OCI-LY3 (cell line): ENCODE results near the gene GIT2.

Experiments
- H2AFZ ChIP-seq: fragments of 200-600, 300-600 bp; shearing (Covaris generic); 2 replicates; pipeline ENCODE4 v1.6.0; 2014; ENCODE audit warnings: antibody characterized with exemption, low read depth, low read length
- H3K27ac ChIP-seq: fragments of 200-600, 300-600 bp; sonication (generic); 2 replicates; pipeline ENCODE4 v1.5.1; 2014; ENCODE audit warnings: mild to moderate bottlenecking, low read length, moderate library complexity, mixed read lengths
- H3K27me3 ChIP-seq: fragments of 200-600, 300-600 bp; sonication (generic); 2 replicates; pipeline ENCODE4 v1.6.1; 2014; ENCODE audit warnings: low read depth, low read length, mixed read lengths
- H3K36me3 ChIP-seq: fragments of 200-600, 300-600 bp; sonication (generic); replicated peaks from 2 replicates; pipeline ENCODE3; 2014; ENCODE audit warnings: low read depth, low read length, mixed read lengths
- H3K4me1 ChIP-seq: fragments of 300-600, 200-600 bp; sonication (generic); 2 replicates; pipeline ENCODE4 v1.6.1; 2014; ENCODE audit warnings: low read length, mixed read lengths
- H3K4me2 ChIP-seq: fragments of 200-600, 300-600 bp; sonication (generic); 2 replicates; pipeline ENCODE4 v1.6.1; 2014; ENCODE audit warnings: low read length, mixed read lengths
- H3K4me3 ChIP-seq: fragments of 300-600, 200-600 bp; sonication (generic); 2 replicates; pipeline ENCODE4 v1.5.1; 2014; ENCODE audit warnings: antibody characterized with exemption, mild to moderate bottlenecking, low read length, moderate library complexity
- H3K79me2 ChIP-seq: fragments of 300-600, 200-600 bp; shearing (Covaris generic); 2 replicates; pipeline ENCODE4 v1.6.1; 2014; ENCODE audit warnings: mild to moderate bottlenecking, low read length, mixed read lengths
- H3K9ac ChIP-seq: fragments of 300-600, 200-600 bp; shearing (Covaris generic); 2 replicates; pipeline ENCODE4 v1.6.0; 2014; ENCODE audit warnings: mild to moderate bottlenecking, low read length, moderate library complexity
- H3K9me3 ChIP-seq: fragments of 200-600, 300-600 bp; shearing (Covaris generic); 2 replicates; pipeline ENCODE4 v1.6.1; 2014; ENCODE audit warnings: low read length, mixed read lengths; ENCODE audit not compliant: insufficient read depth
- H4K20me1 ChIP-seq: fragments of 200-600, 300-600 bp; sonication (generic); 2 replicates; pipeline ENCODE4 v1.6.1; 2016; ENCODE audit warnings: low read length, mixed read lengths; ENCODE audit not compliant: insufficient read depth
- EZH2phosphoT487 ChIP-seq: fragments of 200-600 bp; shearing (Covaris generic); IDR thresholded peaks from 2 replicates; pipeline ENCODE4 v1.6.1; 2018; ENCODE audit warnings: antibody characterized with exemption, mixed run types, low read depth
- TF ChIP-seq, protein P1 (sequence below): fragments of 200-600, 300-600 bp; sonication (generic); IDR thresholded peaks from 2 replicates; pipeline ENCODE4 v1.5.1; 2014; ENCODE audit warnings: antibody characterized with exemption, low read length, low read depth

Gene GIT2

DNA sequence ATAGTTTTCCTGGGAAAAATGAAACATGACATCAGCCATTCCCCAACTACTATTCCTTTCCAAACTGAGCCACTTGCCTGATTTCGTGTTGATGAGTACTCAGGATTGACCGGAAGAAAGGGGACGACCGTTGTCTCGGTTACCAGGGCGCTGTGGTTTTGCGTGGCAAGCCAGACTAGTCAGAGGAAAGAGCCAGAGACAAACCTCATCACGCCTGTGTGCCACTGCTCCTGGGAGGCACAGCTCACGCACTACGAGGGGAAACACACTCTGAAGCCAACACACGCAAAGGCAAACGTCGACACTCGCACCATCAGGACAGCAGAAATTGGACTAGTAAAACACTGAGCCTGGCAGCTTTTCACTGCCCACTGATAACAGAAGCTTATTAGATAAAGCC lies 35.0 kb downstream of the GIT2 start:
- Histone ChIP-seq H3K27ac (no peak overlapping the region), H3K27me3 (no peaks in the 10 kb centered on the region), H4K20me1 (no peaks in the 10 kb centered on the region), H3K4me1 (no peaks in the 10 kb centered on the region), H3K4me3 (no peak overlapping the region), H3K9ac (no peak overlapping the region), H3K4me2 (no peak overlapping the region), H3K9me3 (no peaks in the 10 kb centered on the region), H3K36me3 (peaks cover 66% of the 10 kb centered on the region), H2AFZ (no peak overlapping the region), H3K79me2 (no peaks in the 10 kb centered on the region)
- TF ChIP-seq EZH2phosphoT487 = no peak
- TF ChIP-seq, protein P1, sequence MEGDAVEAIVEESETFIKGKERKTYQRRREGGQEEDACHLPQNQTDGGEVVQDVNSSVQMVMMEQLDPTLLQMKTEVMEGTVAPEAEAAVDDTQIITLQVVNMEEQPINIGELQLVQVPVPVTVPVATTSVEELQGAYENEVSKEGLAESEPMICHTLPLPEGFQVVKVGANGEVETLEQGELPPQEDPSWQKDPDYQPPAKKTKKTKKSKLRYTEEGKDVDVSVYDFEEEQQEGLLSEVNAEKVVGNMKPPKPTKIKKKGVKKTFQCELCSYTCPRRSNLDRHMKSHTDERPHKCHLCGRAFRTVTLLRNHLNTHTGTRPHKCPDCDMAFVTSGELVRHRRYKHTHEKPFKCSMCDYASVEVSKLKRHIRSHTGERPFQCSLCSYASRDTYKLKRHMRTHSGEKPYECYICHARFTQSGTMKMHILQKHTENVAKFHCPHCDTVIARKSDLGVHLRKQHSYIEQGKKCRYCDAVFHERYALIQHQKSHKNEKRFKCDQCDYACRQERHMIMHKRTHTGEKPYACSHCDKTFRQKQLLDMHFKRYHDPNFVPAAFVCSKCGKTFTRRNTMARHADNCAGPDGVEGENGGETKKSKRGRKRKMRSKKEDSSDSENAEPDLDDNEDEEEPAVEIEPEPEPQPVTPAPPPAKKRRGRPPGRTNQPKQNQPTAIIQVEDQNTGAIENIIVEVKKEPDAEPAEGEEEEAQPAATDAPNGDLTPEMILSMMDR = no peak

DNA sequence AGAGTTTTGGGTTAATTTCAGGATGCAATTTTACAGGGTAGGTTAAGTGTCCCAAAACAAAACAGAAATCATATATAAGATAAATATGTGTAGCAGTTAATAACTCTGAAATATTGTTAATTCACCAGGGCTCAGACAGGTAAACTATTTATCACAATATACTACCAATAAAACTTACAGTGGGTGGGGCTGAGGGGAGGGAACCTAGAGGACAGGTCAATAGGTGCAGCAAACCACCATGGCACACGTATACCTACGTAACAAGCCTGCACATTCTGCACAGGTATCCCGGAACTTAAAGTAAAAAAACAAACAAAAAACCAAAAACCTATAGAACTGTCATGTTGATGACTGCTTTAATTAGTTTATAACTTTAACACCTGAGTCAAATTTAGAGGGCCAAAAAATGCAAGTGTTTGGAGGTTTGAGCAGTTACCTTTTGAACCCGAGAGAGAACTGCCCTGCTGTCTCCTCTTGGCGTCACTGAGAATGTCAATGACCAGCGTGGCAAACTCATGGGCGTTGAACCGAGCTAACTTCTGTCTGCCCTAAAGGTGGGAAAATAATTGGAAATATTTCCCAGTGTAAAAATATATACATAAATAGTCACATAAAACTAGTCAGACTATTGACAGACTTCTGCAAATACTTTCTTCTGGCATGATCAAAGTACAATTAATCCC lies 36.6 kb downstream of the GIT2 start:
- Histone ChIP-seq H3K9me3 (no peaks in the 10 kb centered on the region), H3K4me1 (no peaks in the 10 kb centered on the region), H3K79me2 (no peaks in the 10 kb centered on the region), H3K9ac (no peak overlapping the region), H3K4me3 (no peak overlapping the region), H3K27ac (no peak overlapping the region), H3K36me3 (peaks cover 56% of the 10 kb centered on the region), H3K4me2 (no peak overlapping the region), H3K27me3 (no peaks in the 10 kb centered on the region), H4K20me1 (no peaks in the 10 kb centered on the region), H2AFZ (no peak overlapping the region)
- TF ChIP-seq, protein P1 = no peak
- TF ChIP-seq EZH2phosphoT487 = no peak

DNA sequence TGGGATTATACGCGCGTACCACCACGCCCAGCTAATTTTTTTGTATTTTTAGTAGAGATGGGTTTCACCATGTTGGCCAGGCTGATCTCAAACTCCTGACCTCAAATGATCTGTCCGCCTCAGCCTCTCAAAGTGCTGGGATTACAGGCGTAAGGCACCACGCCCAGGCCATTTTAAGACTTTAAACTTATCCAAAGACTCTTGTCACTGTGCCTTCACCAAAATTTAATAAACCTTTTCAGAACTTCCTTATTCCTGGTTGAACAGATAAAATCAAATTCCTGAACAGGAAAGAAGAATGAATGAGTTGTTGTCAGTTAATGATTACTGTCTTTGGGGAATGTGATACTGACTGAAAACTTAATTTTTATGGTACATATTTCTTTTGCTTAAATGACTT lies 37.8 kb downstream of the GIT2 start:
- Histone ChIP-seq H2AFZ (no peak overlapping the region), H3K79me2 (no peaks in the 10 kb centered on the region), H3K27ac (no peak overlapping the region), H3K36me3 (peaks cover 57% of the 10 kb centered on the region), H3K4me2 (no peak overlapping the region), H3K4me1 (peaks cover 7% of the 10 kb centered on the region), H3K9me3 (no peaks in the 10 kb centered on the region), H3K4me3 (no peak overlapping the region), H3K9ac (no peak overlapping the region), H4K20me1 (no peaks in the 10 kb centered on the region; the same call in 1 of the 2 replicates), H3K27me3 (no peaks in the 10 kb centered on the region)
- no peak for TF ChIP-seq EZH2phosphoT487
- TF ChIP-seq, protein P1 = no peak

DNA sequence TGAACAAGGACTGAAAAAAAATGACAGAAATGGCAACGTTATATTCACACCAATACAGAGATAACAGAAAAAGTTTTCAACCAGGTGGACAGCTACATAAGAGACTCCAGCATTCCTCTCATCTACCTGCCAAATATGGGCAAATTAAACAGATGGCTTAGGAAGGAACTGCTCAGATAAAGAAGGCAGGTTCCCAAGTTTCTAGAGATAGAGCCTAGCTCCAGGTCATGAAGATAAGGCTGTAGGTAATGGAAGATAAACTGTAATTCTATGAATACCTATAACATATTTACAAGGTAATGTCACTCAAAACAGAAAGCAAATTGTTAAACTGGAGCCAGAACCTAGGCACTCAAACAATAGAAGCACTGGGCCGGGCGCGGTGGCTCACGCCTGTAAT lies 42.5 kb downstream of the GIT2 start:
- Histone ChIP-seq H3K4me2 (0 out of 2 replicates have a peak overlapping the region, but pooled peaks have one; percentile 62), H3K4me3 (no peak overlapping the region), H3K36me3 (peaks cover 68% of the 10 kb centered on the region), H3K9ac (no peak overlapping the region), H3K79me2 (peaks cover 4% of the 10 kb centered on the region; the same call in 1 of the 2 replicates), H3K4me1 (peaks cover 27% of the 10 kb centered on the region), H3K9me3 (no peaks in the 10 kb centered on the region), H2AFZ (no peak overlapping the region), H3K27me3 (no peaks in the 10 kb centered on the region), H4K20me1 (peaks cover 4% of the 10 kb centered on the region), H3K27ac (peak overlapping the region; percentile 4; the same call in 1 of the 2 replicates)
- TF ChIP-seq, protein P1 = no peak
- no peak for TF ChIP-seq EZH2phosphoT487
